HepG2 (cell line): ENCODE results near the gene USP7. TPM values are rescaled to one million over a fixed set of nuclear protein-coding genes. Genes with fewer than 3 reads are reported as not detected.

Source experiments
- AGO2 ChIP-seq: fragments of 200-400 bp; formaldehyde crosslinking; optimal IDR thresholded peaks from 2 replicates; pipeline ENCODE3; 2017; ENCODE audit warnings: mild to moderate bottlenecking, low read depth, low read length, moderate library complexity
- ETV5 ChIP-seq: IDR thresholded peaks from 2 replicates; pipeline ENCODE4 v1.6.1; 2018; ENCODE audit warnings: missing biosample characterization, missing genetic modification reagents, inconsistent platforms, borderline replicate concordance
- KDM4B ChIP-seq: sonication (generic); formaldehyde crosslinking; IDR thresholded peaks from 2 replicates; pipeline ENCODE4 v1.4.0; 2020; ENCODE audit warnings: missing genetic modification reagents
- KLF11 ChIP-seq: IDR thresholded peaks from 2 replicates; pipeline ENCODE4 v1.6.1; 2016; ENCODE audit warnings: missing compliant biosample characterization
- NFIC ChIP-seq: IDR thresholded peaks from 2 replicates; pipeline ENCODE4 v1.6.1; 2012; ENCODE audit warnings: mild to moderate bottlenecking, low read length, inconsistent platforms
- NFYC ChIP-seq: IDR thresholded peaks from 2 replicates; pipeline ENCODE4 v1.6.1; 2016; ENCODE audit warnings: missing genetic modification reagents, missing compliant biosample characterization
- PHF8 ChIP-seq: sonication (generic); formaldehyde crosslinking; IDR thresholded peaks from 2 replicates; pipeline ENCODE4 v1.5.0; 2020; ENCODE audit warnings: missing genetic modification reagents
- RFX3 ChIP-seq: IDR thresholded peaks from 2 replicates; pipeline ENCODE4 v1.6.1; 2016; ENCODE audit warnings: missing biosample characterization, missing genetic modification reagents
- SOX13 ChIP-seq, 3 experiments: fragments of 450-650 bp in 1 of 3; sonication (generic) in 1 of 3; formaldehyde crosslinking in 1 of 3; IDR thresholded peaks in 2 of 3; conservative IDR thresholded peaks in 1 of 3; 2 replicates each; pipeline versions ENCODE4 v1.5.0 to v1.6.1; 2016 to 2020; ENCODE audit warnings: antibody characterized with exemption in 1 of 3, mild to moderate bottlenecking in 1 of 3, missing compliant biosample characterization in 1 of 3, missing genetic modification reagents in 1 of 3, moderate library complexity in 1 of 3
- SP140L ChIP-seq: sonication (generic); formaldehyde crosslinking; IDR thresholded peaks from 2 replicates; pipeline ENCODE4 v1.4.0; 2020; ENCODE audit warnings: missing genetic modification reagents, borderline replicate concordance
- TAF15 ChIP-seq: fragments of 200-400 bp; formaldehyde crosslinking; IDR thresholded peaks from one replicate; pipeline ENCODE4 v1.6.1; 2018; ENCODE audit warnings: mild to moderate bottlenecking, low read depth, low read length; ENCODE audit not compliant: poor library complexity, severe bottlenecking
- TSC22D2 ChIP-seq: sonication (generic); formaldehyde crosslinking; IDR thresholded peaks from 2 replicates; pipeline ENCODE4 v1.5.1; 2020; ENCODE audit warnings: missing genetic modification reagents, mild to moderate bottlenecking, borderline replicate concordance
- ZNF251 ChIP-seq: sonication (generic); formaldehyde crosslinking; IDR thresholded peaks from 2 replicates; pipeline ENCODE4 v1.9.0; 2021; ENCODE audit warnings: mild to moderate bottlenecking, missing genetic modification reagents
- ZNF253 ChIP-seq: sonication (generic); formaldehyde crosslinking; IDR thresholded peaks from 2 replicates; pipeline ENCODE4 v1.8.0; 2022; ENCODE audit warnings: mild to moderate bottlenecking, missing genetic modification reagents, borderline replicate concordance
- ZNF451 ChIP-seq: sonication (generic); formaldehyde crosslinking; IDR thresholded peaks from 2 replicates; pipeline ENCODE4 v1.5.0; 2020; ENCODE audit warnings: mild to moderate bottlenecking, missing genetic modification reagents
- ZNF567 ChIP-seq: sonication (generic); formaldehyde crosslinking; IDR thresholded peaks from 2 replicates; pipeline ENCODE4 v1.8.1; 2023; ENCODE audit warnings: mild to moderate bottlenecking, missing genetic modification reagents, borderline replicate concordance
- ZZZ3 ChIP-seq: sonication (generic); formaldehyde crosslinking; IDR thresholded peaks from 2 replicates; pipeline ENCODE4 v1.4.0; 2020; ENCODE audit warnings: missing genetic modification reagents, mild to moderate bottlenecking, borderline replicate concordance
- polyA plus RNA-seq, 8 experiments: library from polyadenylated mRNA; depleted of rRNA in 3 of 8; stranded (reverse) in 7 of 8; unstranded in 1 of 8; fragments of >200 nt; fragmentation: Illumina TruSeq in 4 of 8; extraction: Trizol in 4 of 8; gene quantifications; 2 replicates each; pipeline versions ENCODE4 v1.2.1 to v1.2.3, GENCODE V29; 2011 to 2016; ENCODE audit warnings: low read depth in 4 of 8, missing spikeins in 1 of 8, mixed read lengths in 1 of 8; ENCODE audit not compliant: insufficient read depth in 1 of 8
- total RNA-seq, 5 experiments: library from RNA; depleted of rRNA; stranded (reverse); fragments of >200 nt; fragmentation: Illumina TruSeq; extraction: Trizol; gene quantifications; 2 replicates each; pipeline ENCODE4 v1.2.3, GENCODE V29; 2016; ENCODE audit warnings: low read depth in 1 of 5
- TF ChIP-seq, protein P1 (sequence below), 2 experiments: fragments of 450-650 bp in 1 of 2; sonication (generic) in 1 of 2; formaldehyde crosslinking; IDR thresholded peaks; 2 replicates each; pipeline versions ENCODE4 v1.5.0 to v1.8.0; 2020 to 2022; ENCODE audit warnings: mild to moderate bottlenecking in 1 of 2, missing genetic modification reagents in 1 of 2
- TF ChIP-seq, protein P2 (sequence below): sonication (generic); formaldehyde crosslinking; IDR thresholded peaks from 2 replicates; pipeline ENCODE4 v1.8.0; 2022; ENCODE audit warnings: missing genetic modification reagents, mild to moderate bottlenecking, borderline replicate concordance
- TF ChIP-seq, protein P3 (sequence below): sonication (generic); formaldehyde crosslinking; IDR thresholded peaks from 2 replicates; pipeline ENCODE4 v1.4.0; 2020; ENCODE audit warnings: missing genetic modification reagents, borderline replicate concordance
- TF ChIP-seq, protein P4 (sequence below): sonication (generic); formaldehyde crosslinking; IDR thresholded peaks from 2 replicates; pipeline ENCODE4 v1.8.1; 2023; ENCODE audit warnings: mild to moderate bottlenecking, moderate library complexity, missing genetic modification reagents

USP7 gene
- total and polyA plus RNA-seq, 2 of the 13 experiments (the other 11 are each of a cell fraction or from before 2014, with no cell fraction given), result 52.5 to 173 TPM

DNA sequence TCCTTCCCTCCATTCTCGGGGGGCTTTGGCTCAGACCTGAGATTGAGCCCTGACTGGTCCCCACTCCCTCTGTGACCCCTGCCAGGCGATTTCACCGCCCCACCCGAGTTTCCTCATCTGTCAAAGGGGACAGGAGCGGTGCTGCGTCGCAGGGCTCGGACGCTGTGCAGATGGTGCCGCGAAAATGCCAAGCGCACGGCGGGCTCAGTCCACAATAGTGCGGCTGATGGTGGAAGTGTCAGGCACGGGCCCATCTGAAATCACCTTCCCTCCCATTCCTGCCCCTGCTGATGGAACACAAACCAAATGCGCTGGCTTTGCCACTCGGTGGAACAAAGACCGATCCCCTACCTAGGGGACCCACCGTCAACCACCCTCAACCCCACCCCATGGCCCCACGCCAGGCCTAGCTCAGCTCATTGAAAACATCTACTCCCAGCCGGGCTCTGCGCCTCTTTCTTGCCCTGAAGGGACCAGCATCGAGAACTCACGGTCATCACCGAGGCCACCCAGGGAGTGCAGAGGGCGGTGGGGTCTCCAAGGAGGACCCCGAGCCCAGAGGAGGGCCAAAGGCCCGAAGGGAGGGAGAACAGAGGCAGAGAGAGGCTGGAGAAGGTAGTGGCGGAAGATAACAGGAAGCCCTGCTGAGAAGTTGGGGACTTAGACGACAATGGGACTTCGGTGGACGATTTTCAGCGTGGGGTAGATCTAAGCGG is 96.3 kb downstream of the USP7 start (continued):
- TF ChIP-seq, protein P1, sequence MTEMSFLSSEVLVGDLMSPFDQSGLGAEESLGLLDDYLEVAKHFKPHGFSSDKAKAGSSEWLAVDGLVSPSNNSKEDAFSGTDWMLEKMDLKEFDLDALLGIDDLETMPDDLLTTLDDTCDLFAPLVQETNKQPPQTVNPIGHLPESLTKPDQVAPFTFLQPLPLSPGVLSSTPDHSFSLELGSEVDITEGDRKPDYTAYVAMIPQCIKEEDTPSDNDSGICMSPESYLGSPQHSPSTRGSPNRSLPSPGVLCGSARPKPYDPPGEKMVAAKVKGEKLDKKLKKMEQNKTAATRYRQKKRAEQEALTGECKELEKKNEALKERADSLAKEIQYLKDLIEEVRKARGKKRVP (CRISPR knock-in tag; IDR thresholded peaks at IDR 0.05), result no peak; a peak in 1 of 4 replicates
- TF ChIP-seq KLF11 (CRISPR knock-in tag) (no peak), SOX13 (IDR thresholded peaks at IDR 0.05) (no peak), SOX13 (CRISPR knock-in tag; conservative IDR thresholded peaks at IDR 0.05 in 1 of 2, IDR thresholded peaks at IDR 0.05 in 1 of 2) (no peak), ZNF451 (CRISPR knock-in tag) (no peak; the same call in 1 of the 2 replicates), ZNF253 (CRISPR knock-in tag) (no peak), ETV5 (no peak; the same call in 1 of the 2 replicates), ZNF251 (CRISPR knock-in tag) (no peak), AGO2 (peak; percentile 89), PHF8 (CRISPR knock-in tag) (no peak; the same call in 1 of the 2 replicates), TAF15 (no peak), TSC22D2 (CRISPR knock-in tag) (no peak), ZZZ3 (no peak), NFIC (no peak), RFX3 (no peak), SP140L (CRISPR knock-in tag) (no peak), ZNF567 (no peak), KDM4B (no peak), NFYC (CRISPR knock-in tag) (no peak)
- TF ChIP-seq, protein P2, sequence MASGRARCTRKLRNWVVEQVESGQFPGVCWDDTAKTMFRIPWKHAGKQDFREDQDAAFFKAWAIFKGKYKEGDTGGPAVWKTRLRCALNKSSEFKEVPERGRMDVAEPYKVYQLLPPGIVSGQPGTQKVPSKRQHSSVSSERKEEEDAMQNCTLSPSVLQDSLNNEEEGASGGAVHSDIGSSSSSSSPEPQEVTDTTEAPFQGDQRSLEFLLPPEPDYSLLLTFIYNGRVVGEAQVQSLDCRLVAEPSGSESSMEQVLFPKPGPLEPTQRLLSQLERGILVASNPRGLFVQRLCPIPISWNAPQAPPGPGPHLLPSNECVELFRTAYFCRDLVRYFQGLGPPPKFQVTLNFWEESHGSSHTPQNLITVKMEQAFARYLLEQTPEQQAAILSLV, result no peak
- TF ChIP-seq, protein P3, sequence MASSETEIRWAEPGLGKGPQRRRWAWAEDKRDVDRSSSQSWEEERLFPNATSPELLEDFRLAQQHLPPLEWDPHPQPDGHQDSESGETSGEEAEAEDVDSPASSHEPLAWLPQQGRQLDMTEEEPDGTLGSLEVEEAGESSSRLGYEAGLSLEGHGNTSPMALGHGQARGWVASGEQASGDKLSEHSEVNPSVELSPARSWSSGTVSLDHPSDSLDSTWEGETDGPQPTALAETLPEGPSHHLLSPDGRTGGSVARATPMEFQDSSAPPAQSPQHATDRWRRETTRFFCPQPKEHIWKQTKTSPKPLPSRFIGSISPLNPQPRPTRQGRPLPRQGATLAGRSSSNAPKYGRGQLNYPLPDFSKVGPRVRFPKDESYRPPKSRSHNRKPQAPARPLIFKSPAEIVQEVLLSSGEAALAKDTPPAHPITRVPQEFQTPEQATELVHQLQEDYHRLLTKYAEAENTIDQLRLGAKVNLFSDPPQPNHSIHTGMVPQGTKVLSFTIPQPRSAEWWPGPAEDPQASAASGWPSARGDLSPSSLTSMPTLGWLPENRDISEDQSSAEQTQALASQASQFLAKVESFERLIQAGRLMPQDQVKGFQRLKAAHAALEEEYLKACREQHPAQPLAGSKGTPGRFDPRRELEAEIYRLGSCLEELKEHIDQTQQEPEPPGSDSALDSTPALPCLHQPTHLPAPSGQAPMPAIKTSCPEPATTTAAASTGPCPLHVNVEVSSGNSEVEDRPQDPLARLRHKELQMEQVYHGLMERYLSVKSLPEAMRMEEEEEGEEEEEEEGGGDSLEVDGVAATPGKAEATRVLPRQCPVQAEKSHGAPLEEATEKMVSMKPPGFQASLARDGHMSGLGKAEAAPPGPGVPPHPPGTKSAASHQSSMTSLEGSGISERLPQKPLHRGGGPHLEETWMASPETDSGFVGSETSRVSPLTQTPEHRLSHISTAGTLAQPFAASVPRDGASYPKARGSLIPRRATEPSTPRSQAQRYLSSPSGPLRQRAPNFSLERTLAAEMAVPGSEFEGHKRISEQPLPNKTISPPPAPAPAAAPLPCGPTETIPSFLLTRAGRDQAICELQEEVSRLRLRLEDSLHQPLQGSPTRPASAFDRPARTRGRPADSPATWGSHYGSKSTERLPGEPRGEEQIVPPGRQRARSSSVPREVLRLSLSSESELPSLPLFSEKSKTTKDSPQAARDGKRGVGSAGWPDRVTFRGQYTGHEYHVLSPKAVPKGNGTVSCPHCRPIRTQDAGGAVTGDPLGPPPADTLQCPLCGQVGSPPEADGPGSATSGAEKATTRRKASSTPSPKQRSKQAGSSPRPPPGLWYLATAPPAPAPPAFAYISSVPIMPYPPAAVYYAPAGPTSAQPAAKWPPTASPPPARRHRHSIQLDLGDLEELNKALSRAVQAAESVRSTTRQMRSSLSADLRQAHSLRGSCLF (CRISPR knock-in tag), result no peak
- TF ChIP-seq, protein P4, sequence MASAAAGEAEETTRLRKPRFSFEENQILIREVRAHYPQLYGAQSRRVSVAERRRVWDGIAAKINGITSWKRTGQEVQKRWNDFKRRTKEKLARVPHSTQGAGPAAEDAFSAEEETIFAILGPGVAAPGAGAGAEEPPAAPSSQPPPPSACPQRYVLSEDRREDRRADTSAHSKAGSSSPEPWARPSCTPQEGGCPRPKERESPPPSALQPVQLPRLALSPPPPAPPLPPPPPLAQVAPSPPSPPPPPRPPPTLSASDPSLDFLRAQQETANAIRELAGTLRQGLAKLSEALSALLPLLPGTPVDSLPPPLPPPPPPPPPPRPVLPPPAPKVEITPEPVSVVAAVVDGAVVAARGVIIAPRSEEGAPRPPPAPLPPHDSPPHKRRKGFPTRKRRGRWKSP (CRISPR knock-in tag), result no peak; the same call in 1 of the 2 replicates
